ENCODE measurements around the gene PUDP.

Gene PUDP

GRCh38 chrX:7146703-7147412, 1.1 kb downstream of the PUDP start:
- Histone ChIP-seq H3K4me1 (ENCODE audit: insufficient read depth, low read length) (no peaks in the 10 kb centered on the region), H3K9ac (ENCODE audit: low read depth, low read length) (peak overlapping the region; percentile 81; the same call in 1 of the 2 replicates), H3K27me3 (ENCODE audit: insufficient read depth, low read length) (no peaks in the 10 kb centered on the region), H3K27ac (ENCODE audit: low read depth, low read length) (no peak overlapping the region), H3K36me3 (ENCODE audit: insufficient read depth, low read length) (no peaks in the 10 kb centered on the region), H3K9me3 (ENCODE audit: insufficient read depth, low read depth, low read length) (no peaks in the 10 kb centered on the region), H3K4me3 (ENCODE audit: low read length) (peak overlapping the region; percentile 94)
- WGBS: 33% methylated on average over 13 of the region's 13 CpGs

- no peaks in the 10 kb centered on the region for H3K4me1 ChIP-seq (ENCODE audit: insufficient read depth, low read length)
- H3K9ac ChIP-seq (ENCODE audit: low read depth, low read length): no peak overlapping the region
- no peak overlapping the region for H3K4me3 ChIP-seq (ENCODE audit: low read length)
- H3K9me3 ChIP-seq (ENCODE audit: insufficient read depth, low read depth, low read length): no peaks in the 10 kb centered on the region
- H3K36me3 ChIP-seq (ENCODE audit: insufficient read depth, low read length): no peaks in the 10 kb centered on the region
- H3K27me3 ChIP-seq (ENCODE audit: insufficient read depth, low read length): no peaks in the 10 kb centered on the region
- WGBS: 100% methylated on average over 3 of the region's 3 CpGs
- H3K27ac ChIP-seq (ENCODE audit: low read depth, low read length): no peak overlapping the region
Measured at GRCh38 chrX:7146020-7146702, 1.8 kb downstream of the PUDP start.

- Histone ChIP-seq H3K4me1 (ENCODE audit: insufficient read depth, low read length) (no peaks in the 10 kb centered on the region), H3K9me3 (ENCODE audit: insufficient read depth, low read depth, low read length) (no peaks in the 10 kb centered on the region), H3K4me3 (ENCODE audit: low read length) (no peak overlapping the region), H3K27me3 (ENCODE audit: insufficient read depth, low read length) (no peaks in the 10 kb centered on the region), H3K9ac (ENCODE audit: low read depth, low read length) (no peak overlapping the region), H3K36me3 (ENCODE audit: insufficient read depth, low read length) (no peaks in the 10 kb centered on the region), H3K27ac (ENCODE audit: low read depth, low read length) (no peak overlapping the region)
- whole genome bisulfite sequencing: 82% methylated on average over 3 of the region's 3 CpGs
Measured at GRCh38 chrX:7145454-7145853, 2.5 kb downstream of the PUDP start.

- no peak overlapping the region for H3K9ac ChIP-seq (ENCODE audit: low read depth, low read length)
- H3K27me3 ChIP-seq (ENCODE audit: insufficient read depth, low read length): no peaks in the 10 kb centered on the region
- H3K4me1 ChIP-seq (ENCODE audit: insufficient read depth, low read length): no peaks in the 10 kb centered on the region
- no peak overlapping the region for H3K27ac ChIP-seq (ENCODE audit: low read depth, low read length)
- no peaks in the 10 kb centered on the region for H3K36me3 ChIP-seq (ENCODE audit: insufficient read depth, low read length)
- H3K4me3 ChIP-seq (ENCODE audit: low read length): no peak overlapping the region
- no peaks in the 10 kb centered on the region for H3K9me3 ChIP-seq (ENCODE audit: insufficient read depth, low read depth, low read length)
- WGBS: 93% methylated on average over 8 of the region's 8 CpGs
Measured at GRCh38 chrX:7143941-7144525, 3.9 kb downstream of the PUDP start.

- Histone ChIP-seq H3K27ac (ENCODE audit: low read depth, low read length) (no peak overlapping the region), H3K27me3 (ENCODE audit: insufficient read depth, low read length) (no peaks in the 10 kb centered on the region), H3K4me3 (ENCODE audit: low read length) (no peak overlapping the region), H3K9ac (ENCODE audit: low read depth, low read length) (no peak overlapping the region), H3K36me3 (ENCODE audit: insufficient read depth, low read length) (no peaks in the 10 kb centered on the region), H3K9me3 (ENCODE audit: insufficient read depth, low read depth, low read length) (no peaks in the 10 kb centered on the region), H3K4me1 (ENCODE audit: insufficient read depth, low read length) (no peaks in the 10 kb centered on the region)
- no CpG with 5 or more reads among the region's 1 CpG for WGBS
Measured at GRCh38 chrX:7143076-7143475, 4.9 kb downstream of the PUDP start.

- 94% methylated on average over 9 of the region's 9 CpGs for WGBS
- Histone ChIP-seq H3K27me3 (ENCODE audit: insufficient read depth, low read length) (no peaks in the 10 kb centered on the region), H3K9me3 (ENCODE audit: insufficient read depth, low read depth, low read length) (no peaks in the 10 kb centered on the region), H3K27ac (ENCODE audit: low read depth, low read length) (no peak overlapping the region), H3K9ac (ENCODE audit: low read depth, low read length) (no peak overlapping the region), H3K4me1 (ENCODE audit: insufficient read depth, low read length) (no peaks in the 10 kb centered on the region), H3K36me3 (ENCODE audit: insufficient read depth, low read length) (no peaks in the 10 kb centered on the region), H3K4me3 (ENCODE audit: low read length) (no peak overlapping the region)
Measured at GRCh38 chrX:7139202-7140081, 8.5 kb downstream of the PUDP start.

GRCh38 chrX:7134981-7135380, 13.0 kb downstream of the PUDP start:
- 97% methylated on average over 2 of the region's 2 CpGs for WGBS
- peaks cover 9% of the 10 kb centered on the region; the same call in 1 of the 2 replicates for H3K4me1 ChIP-seq (ENCODE audit: insufficient read depth, low read length)
- no peak overlapping the region for H3K9ac ChIP-seq (ENCODE audit: low read depth, low read length)
- H3K4me3 ChIP-seq (ENCODE audit: low read length): no peak overlapping the region
- no peaks in the 10 kb centered on the region for H3K36me3 ChIP-seq (ENCODE audit: insufficient read depth, low read length)
- H3K27ac ChIP-seq (ENCODE audit: low read depth, low read length): no peak overlapping the region
- H3K9me3 ChIP-seq (ENCODE audit: insufficient read depth, low read depth, low read length): no peaks in the 10 kb centered on the region
- H3K27me3 ChIP-seq (ENCODE audit: insufficient read depth, low read length): no peaks in the 10 kb centered on the region

- Histone ChIP-seq H3K27ac (ENCODE audit: low read depth, low read length) (no peak overlapping the region), H3K4me1 (ENCODE audit: insufficient read depth, low read length) (peaks cover 9% of the 10 kb centered on the region; the same call in 1 of the 2 replicates), H3K27me3 (ENCODE audit: insufficient read depth, low read length) (no peaks in the 10 kb centered on the region), H3K36me3 (ENCODE audit: insufficient read depth, low read length) (no peaks in the 10 kb centered on the region), H3K4me3 (ENCODE audit: low read length) (no peak overlapping the region), H3K9ac (ENCODE audit: low read depth, low read length) (no peak overlapping the region), H3K9me3 (ENCODE audit: insufficient read depth, low read depth, low read length) (no peaks in the 10 kb centered on the region)
- 80% methylated on average over 8 of the region's 8 CpGs for WGBS
Measured at GRCh38 chrX:7133050-7133440, 14.9 kb downstream of the PUDP start.

GRCh38 chrX:7132335-7133049, 15.5 kb downstream of the PUDP start:
- Histone ChIP-seq H3K9me3 (ENCODE audit: insufficient read depth, low read depth, low read length) (no peaks in the 10 kb centered on the region), H3K27ac (ENCODE audit: low read depth, low read length) (no peak overlapping the region), H3K27me3 (ENCODE audit: insufficient read depth, low read length) (no peaks in the 10 kb centered on the region), H3K9ac (ENCODE audit: low read depth, low read length) (no peak overlapping the region), H3K4me1 (ENCODE audit: insufficient read depth, low read length) (peaks cover 9% of the 10 kb centered on the region; the same call in 1 of the 2 replicates), H3K4me3 (ENCODE audit: low read length) (no peak overlapping the region), H3K36me3 (ENCODE audit: insufficient read depth, low read length) (no peaks in the 10 kb centered on the region)
- WGBS: 74% methylated on average over 3 of the region's 3 CpGs

- Histone ChIP-seq H3K4me1 (ENCODE audit: insufficient read depth, low read length) (peaks cover 9% of the 10 kb centered on the region; the same call in 1 of the 2 replicates), H3K9ac (ENCODE audit: low read depth, low read length) (no peak overlapping the region), H3K9me3 (ENCODE audit: insufficient read depth, low read depth, low read length) (no peaks in the 10 kb centered on the region), H3K4me3 (ENCODE audit: low read length) (no peak overlapping the region), H3K27me3 (ENCODE audit: insufficient read depth, low read length) (no peaks in the 10 kb centered on the region), H3K36me3 (ENCODE audit: insufficient read depth, low read length) (no peaks in the 10 kb centered on the region), H3K27ac (ENCODE audit: low read depth, low read length) (no peak overlapping the region)
- 98% methylated on average over 12 of the region's 13 CpGs for whole genome bisulfite sequencing
Measured at GRCh38 chrX:7131621-7132020, 16.3 kb downstream of the PUDP start.

Measured in HUES64 (cell line).